MCF 10A (cell line): Measurements from ENCODE around the gene CD83. TPM values are rescaled to one million over a fixed set of nuclear protein-coding genes. Genes with fewer than 3 reads are reported as not detected.
"Not testable (repeated sequence)": the region's sequence is repeated elsewhere in the genome, so short reads cannot be mapped to it uniquely, and the experiment has no call there.

Source experiments
- BruUV-seq: library from RNA; stranded (reverse); fragments of 400-500 nt; replicated peaks from 2 replicates; lab custom pipeline; 2021; lab: Mats Ljungman, UMichigan
- CTCF ChIA-PET: fragments of 300-600 bp; sonication (Branson Sonifier 250); formaldehyde crosslinking; extraction: SDS; loops from one replicate; lab custom pipeline; 2021; ENCODE audit warnings: antibody characterized with exemption, inconsistent platforms; lab: Yijun Ruan, JAX
- POLR2A ChIA-PET: fragments of 300-600, 350-650 bp; sonication (Branson Sonifier 250); formaldehyde crosslinking; extraction: SDS; loops from one replicate; lab custom pipeline; 2020; ENCODE audit warnings: antibody characterized with exemption, inconsistent platforms; lab: Yijun Ruan, JAX
- DNase-seq: peaks from one replicate; pipeline ENCODE4 v3.0.0-alpha.2; 2018; ENCODE audit not compliant: unreplicated experiment
- H3K27ac Mint-ChIP-seq: one replicate; pipeline ENCODE4 v1.8.0; 2022; ENCODE audit warnings: mild to moderate bottlenecking, low read depth, mixed read lengths; ENCODE audit not compliant: unreplicated experiment
- H3K27me3 Mint-ChIP-seq: one replicate; pipeline ENCODE4 v1.8.0; 2022; ENCODE audit warnings: mixed read lengths; ENCODE audit not compliant: insufficient read depth, unreplicated experiment
- H3K36me3 Mint-ChIP-seq: one replicate; pipeline ENCODE4 v1.8.0; 2022; ENCODE audit warnings: mild to moderate bottlenecking, moderate library complexity, mixed read lengths; ENCODE audit not compliant: insufficient read depth, unreplicated experiment
- H3K4me1 Mint-ChIP-seq: one replicate; pipeline ENCODE4 v1.8.0; 2022; ENCODE audit warnings: mixed read lengths; ENCODE audit not compliant: insufficient read depth, unreplicated experiment
- H3K4me3 Mint-ChIP-seq: one replicate; pipeline ENCODE4 v1.8.0; 2022; ENCODE audit warnings: mild to moderate bottlenecking, moderate library complexity, mixed read lengths; ENCODE audit not compliant: unreplicated experiment
- H3K9me3 Mint-ChIP-seq: one replicate; pipeline ENCODE4 v1.8.0; 2022; ENCODE audit warnings: mixed read lengths; ENCODE audit not compliant: unreplicated experiment
- CTCF ChIP-seq: fragments of 200-600 bp; IDR thresholded peaks from one replicate; pipeline ENCODE4 v1.8.0; 2022; ENCODE audit warnings: antibody characterized with exemption, mild to moderate bottlenecking; ENCODE audit not compliant: unreplicated experiment
- intact Hi-C: fragments of 100-400 bp; cut with micrococcal nuclease; formaldehyde crosslinking; loops from 2 replicates; pipeline ENCODE4 v1.14.1; 2022
- total RNA-seq: library from RNA; stranded (reverse); gene quantifications from 2 replicates; pipeline ENCODE4 v1.2.3, GENCODE V29; 2022

Gene CD83
- total RNA-seq, 1 experiment from 2014 or later = 1.7 TPM

- CTCF ChIA-PET = interaction anchor here (0.6 to 2.2 kb wide), 4 partner anchors 10 to 241 kb away, joined by 3 to 14 read pairs (median 4); no protein-coding TSS in a partner anchor
Observed at GRCh38 chr6:14149053-14149738, 31.6 kb downstream of the CD83 start.

GRCh38 chr6:14149739-14150130, 32.2 kb downstream of the CD83 start:
- H3K4me1 Mint-ChIP-seq = no peaks in the 10 kb centered on the region
- DNase-seq = no peak
- no peak overlapping the region for H3K27ac Mint-ChIP-seq
- POLR2A ChIA-PET = interaction anchor here (1.1 to 1.2 kb wide), 2 partner anchors 70 to 338 kb away, joined by 3 read pairs; no protein-coding TSS in a partner anchor
- BruUV-seq = no TSS peak
- TF ChIP-seq CTCF = no peak
- no peak overlapping the region for H3K4me3 Mint-ChIP-seq
- H3K36me3 Mint-ChIP-seq = no peaks in the 10 kb centered on the region
- H3K27me3 Mint-ChIP-seq = peaks cover 12% of the 10 kb centered on the region
- CTCF ChIA-PET = interaction anchor here (0.6 kb wide), 2 partner anchors 26 to 1176 kb away, joined by 3 read pairs; no protein-coding TSS in a partner anchor
- H3K9me3 Mint-ChIP-seq = no peaks in the 10 kb centered on the region
- intact Hi-C loops = no loop called here

More at GRCh38 chr6:14149053-14149738, 31.6 kb downstream of the CD83 start:
- TF ChIP-seq CTCF = no peak
- Mint-ChIP-seq H3K4me1 (no peaks in the 10 kb centered on the region), H3K9me3 (no peaks in the 10 kb centered on the region), H3K27ac (no peak overlapping the region), H3K4me3 (no peak overlapping the region), H3K27me3 (peaks cover 6% of the 10 kb centered on the region), H3K36me3 (no peaks in the 10 kb centered on the region)
- POLR2A ChIA-PET = interaction anchor here (0.6 to 1.2 kb wide), 3 partner anchors 69 to 1251 kb away, joined by 3 read pairs; no protein-coding TSS in a partner anchor
- BruUV-seq = no TSS peak
- intact Hi-C loops = no loop called here
- no peak for DNase-seq

GRCh38 chr6:14151300-14151699, 33.7 kb downstream of the CD83 start:
- BruUV-seq, intact Hi-C loops, H3K4me1 Mint-ChIP-seq, H3K4me3 Mint-ChIP-seq, H3K9me3 Mint-ChIP-seq, H3K27ac Mint-ChIP-seq, H3K36me3 Mint-ChIP-seq, POLR2A ChIA-PET, DNase-seq: not testable (repeated sequence)
- H3K27me3 Mint-ChIP-seq = peaks cover 22% of the 10 kb centered on the region
- CTCF ChIA-PET = interaction anchor here (0.6 kb wide), 1 partner anchor 886 kb away, joined by 4 read pairs; no protein-coding TSS in a partner anchor

- Mint-ChIP-seq H3K36me3 (no peaks in the 10 kb centered on the region), H3K4me3 (no peak overlapping the region)
Observed at GRCh38 chr6:14151773-14152172, 34.2 kb downstream of the CD83 start.

More at GRCh38 chr6:14151773-14152172, 34.2 kb downstream of the CD83 start:
- no peak for TF ChIP-seq CTCF
- BruUV-seq = no TSS peak
- ChIA-PET CTCF (interaction anchor here (0.6 to 2.3 kb wide), 5 partner anchors 7 to 1614 kb away, joined by 5 to 15 read pairs (median 5); no protein-coding TSS in a partner anchor), POLR2A (interaction anchor here (0.6 kb wide), 2 partner anchors 281 to 1015 kb away, joined by 3 to 4 read pairs; no protein-coding TSS in a partner anchor)
- Mint-ChIP-seq H3K27ac (no peak overlapping the region), H3K27me3 (peaks cover 22% of the 10 kb centered on the region), H3K9me3 (no peaks in the 10 kb centered on the region), H3K4me1 (no peaks in the 10 kb centered on the region)
- intact Hi-C loops = no loop called here
- DNase-seq = no peak
